IMR-90 (cell line): ENCODE results near the gene ANKFN1. TPM values are rescaled to one million over a fixed set of nuclear protein-coding genes. Genes with fewer than 3 reads are reported as not detected.

Source experiments
- ATAC-seq: fragments of 200-7000 bp; cut with Tn5 transposase; 2 replicates; pipeline ENCODE4 v1.9.1; 2020; ENCODE audit warnings: low read depth, mild to moderate bottlenecking, moderate library complexity
- BruUV-seq: library from RNA; stranded (reverse); fragments of 400-500 nt; replicated peaks from 2 replicates; lab custom pipeline; 2021; lab: Mats Ljungman, UMichigan
- CTCF ChIA-PET: fragments of 300-600 bp; formaldehyde crosslinking; extraction: SDS; loops from one replicate; lab custom pipeline; 2021; ENCODE audit warnings: antibody characterized with exemption; lab: Yijun Ruan, JAX
- POLR2A ChIA-PET: fragments of 300-600 bp; sonication (Branson Sonifier 250); formaldehyde crosslinking; loops from one replicate; lab custom pipeline; 2022; ENCODE audit warnings: antibody characterized with exemption; ENCODE audit not compliant: unreplicated experiment; lab: Charles Lee
- DNase-seq: peaks from one replicate; pipeline ENCODE4 v3.0.0; 2013
- H2AFZ ChIP-seq: replicated peaks from 2 replicates; pipeline ENCODE3; 2013; ENCODE audit warnings: low read length, mild to moderate bottlenecking; ENCODE audit not compliant: poor library complexity
- H2AK5ac ChIP-seq: 2 replicates; pipeline ENCODE4 v1.6.1; 2013; ENCODE audit warnings: low read depth, low read length, inconsistent platforms
- H2AK9ac ChIP-seq: replicated peaks from 2 replicates; pipeline ENCODE3; 2013; ENCODE audit warnings: mild to moderate bottlenecking, low read depth, low read length, moderate library complexity; ENCODE audit not compliant: poor library complexity
- H2BK120ac ChIP-seq: 2 replicates; pipeline ENCODE4 v1.6.1; 2013; ENCODE audit warnings: low read depth, low read length, inconsistent platforms
- H2BK15ac ChIP-seq: 3 replicates; pipeline ENCODE4 v1.6.1; 2013; ENCODE audit warnings: low read depth, low read length, inconsistent platforms
- H2BK20ac ChIP-seq: 2 replicates; pipeline ENCODE4 v1.6.1; 2013; ENCODE audit warnings: low read depth, mild to moderate bottlenecking, inconsistent platforms, low read length, moderate library complexity
- H2BK5ac ChIP-seq: 2 replicates; pipeline ENCODE4 v1.6.1; 2013; ENCODE audit warnings: mild to moderate bottlenecking, low read depth, low read length, inconsistent platforms; ENCODE audit not compliant: poor library complexity, severe bottlenecking
- H3K14ac ChIP-seq: replicated peaks from 2 replicates; pipeline ENCODE4 v1.6.1; 2013; ENCODE audit warnings: low read depth, low read length, inconsistent platforms
- H3K18ac ChIP-seq: 2 replicates; pipeline ENCODE4 v1.6.1; 2013; ENCODE audit warnings: low read depth, low read length, control low read depth
- H3K23ac ChIP-seq: 2 replicates; pipeline ENCODE4 v1.6.1; 2013; ENCODE audit warnings: low read depth, low read length, inconsistent platforms
- H3K27ac ChIP-seq: 2 replicates; pipeline ENCODE4 v1.5.1; 2013; ENCODE audit warnings: mild to moderate bottlenecking, control low read depth, low read length; ENCODE audit not compliant: insufficient read depth
- H3K27me3 ChIP-seq: 2 replicates; pipeline ENCODE4 v1.6.1; 2013; ENCODE audit warnings: low read length; ENCODE audit not compliant: control insufficient read depth, insufficient read depth
- H3K36me3 ChIP-seq: 2 replicates; pipeline ENCODE4 v1.6.1; 2013; ENCODE audit warnings: low read length, mixed read lengths; ENCODE audit not compliant: control insufficient read depth, insufficient read depth
- H3K4ac ChIP-seq: 2 replicates; pipeline ENCODE4 v1.6.1; 2013; ENCODE audit warnings: low read depth, low read length, inconsistent platforms
- H3K4me1 ChIP-seq: 2 replicates; pipeline ENCODE4 v1.6.1; 2013; ENCODE audit warnings: low read length, mixed read lengths; ENCODE audit not compliant: control insufficient read depth, insufficient read depth
- H3K4me2 ChIP-seq: 2 replicates; pipeline ENCODE4 v1.6.1; 2013; ENCODE audit warnings: low read depth, mild to moderate bottlenecking, control low read depth, low read length, moderate library complexity
- H3K4me3 ChIP-seq: 2 replicates; pipeline ENCODE4 v1.5.1; 2013; ENCODE audit warnings: low read depth, mild to moderate bottlenecking, control low read depth, low read length, moderate library complexity; ENCODE audit not compliant: insufficient read depth
- H3K56ac ChIP-seq: 2 replicates; pipeline ENCODE4 v1.6.1; 2013; ENCODE audit warnings: low read length, inconsistent platforms; ENCODE audit not compliant: insufficient read depth; ENCODE audit errors: extremely low read depth
- H3K79me1 ChIP-seq, 2 experiments: 2 replicates each; pipeline ENCODE4 v1.6.1; 2013; ENCODE audit warnings: low read length in 2 of 2, inconsistent platforms in 1 of 2, low read depth in 1 of 2
- H3K9ac ChIP-seq: 2 replicates; pipeline ENCODE4 v1.6.1; 2013; ENCODE audit warnings: low read depth, low read length, control low read depth
- H3K9me1 ChIP-seq: 2 replicates; pipeline ENCODE4 v1.6.1; 2013; ENCODE audit warnings: low read length, inconsistent platforms; ENCODE audit not compliant: insufficient read depth
- H3K9me3 ChIP-seq: 2 replicates; pipeline ENCODE4 v1.6.1; 2013; ENCODE audit warnings: low read length; ENCODE audit not compliant: control insufficient read depth, insufficient read depth
- H4K20me1 ChIP-seq: 2 replicates; pipeline ENCODE4 v1.6.1; 2013; ENCODE audit warnings: low read length, inconsistent platforms; ENCODE audit not compliant: insufficient read depth
- H4K5ac ChIP-seq: 2 replicates; pipeline ENCODE4 v1.6.1; 2013; ENCODE audit warnings: mild to moderate bottlenecking, low read depth, low read length, control low read depth
- H4K8ac ChIP-seq, 2 experiments: 2 replicates each; pipeline ENCODE4 v1.6.1; 2013; ENCODE audit warnings: low read depth in 2 of 2, low read length in 2 of 2, control low read depth in 1 of 2, inconsistent platforms in 1 of 2
- H4K91ac ChIP-seq: 2 replicates; pipeline ENCODE4 v1.6.1; 2013; ENCODE audit warnings: low read depth, low read length, inconsistent platforms; ENCODE audit not compliant: insufficient read depth
- CHD1 ChIP-seq: IDR thresholded peaks from 2 replicates; pipeline ENCODE4 v1.6.1; 2012; ENCODE audit warnings: low read depth, low read length, improper control_type of control experiment
- MAFK ChIP-seq: IDR thresholded peaks from 2 replicates; pipeline ENCODE4 v1.6.1; 2012; ENCODE audit warnings: low read depth, low read length, improper control_type of control experiment
- MXI1 ChIP-seq: IDR thresholded peaks from 2 replicates; pipeline ENCODE4 v1.6.1; 2012; ENCODE audit warnings: low read depth, mild to moderate bottlenecking, low read length, moderate library complexity, borderline replicate concordance
- RAD21 ChIP-seq: IDR thresholded peaks from 2 replicates; pipeline ENCODE4 v1.6.1; 2012; ENCODE audit warnings: low read length, improper control_type of control experiment
- RCOR1 ChIP-seq: IDR thresholded peaks from 2 replicates; pipeline ENCODE4 v1.6.1; 2012; ENCODE audit warnings: mild to moderate bottlenecking, low read length, improper control_type of control experiment; ENCODE audit not compliant: insufficient replicate concordance
- dilution Hi-C: fragments of 300-500 bp; cut with HindIII; formaldehyde crosslinking; loops from one replicate; pipeline ENCODE4 v1.14.3; 2018; ENCODE audit warnings: low sequenced_read_pairs; ENCODE audit not compliant: unreplicated experiment
- in situ Hi-C: fragments of 300-500 bp; cut with MboI; formaldehyde crosslinking; loops from 3 replicates; pipeline ENCODE4 v1.14.3; 2019; ENCODE audit warnings: low sequenced_read_pairs, inconsistent platforms, mixed read lengths
- intact Hi-C: fragments of 100-400 bp; cut with micrococcal nuclease; formaldehyde crosslinking; loops from 2 replicates; pipeline ENCODE4 v1.10.0; 2022
- polyA plus RNA-seq, 3 experiments: library from polyadenylated mRNA; depleted of rRNA; stranded (reverse); fragments of >200 nt; gene quantifications; 2 replicates each; pipeline ENCODE4 v1.2.3, GENCODE V29; 2012; ENCODE audit warnings: low replicate concordance in 1 of 3
- total RNA-seq: library from RNA; depleted of rRNA; stranded (reverse); fragments of >200 nt; gene quantifications from 2 replicates; pipeline ENCODE4 v1.2.3, GENCODE V29; 2012

ANKFN1 gene
- total and polyA plus RNA-seq, 2 of the 4 experiments (the other 2 are of a cell fraction), result not detected

- in situ Hi-C loops (no loop called here), intact Hi-C loops (no loop called here), dilution Hi-C loops (no loop called here)
- Histone ChIP-seq H3K23ac (no peak overlapping the region), H3K4me2 (no peak overlapping the region), H3K4ac (no peak overlapping the region), H2BK15ac (no peak overlapping the region), H3K9me3 (no peaks in the 10 kb centered on the region), H2BK20ac (no peak overlapping the region), H3K4me3 (no peak overlapping the region), H3K14ac (no peak overlapping the region), H2BK5ac (no peak overlapping the region), H4K5ac (no peak overlapping the region), H3K56ac (no peak overlapping the region), H4K20me1 (no peaks in the 10 kb centered on the region), H3K27ac (no peak overlapping the region), H3K36me3 (no peaks in the 10 kb centered on the region), H4K91ac (no peak overlapping the region), H2AFZ (no peak overlapping the region), H2AK9ac (no peak overlapping the region), H3K9me1 (no peaks in the 10 kb centered on the region), H3K9ac (no peak overlapping the region), H3K4me1 (no peaks in the 10 kb centered on the region), H2BK120ac (no peak overlapping the region), H4K8ac (no peak overlapping the region), H3K18ac (no peak overlapping the region), H3K27me3 (no peaks in the 10 kb centered on the region), H2AK5ac (no peak overlapping the region), H3K79me1 (no peaks in the 10 kb centered on the region)
- POLR2A ChIA-PET, result no interaction called here
- no TSS peak for BruUV-seq
- ATAC-seq, result no peak
- DNase-seq, result no peak
- CTCF ChIA-PET, result interaction anchor here (1.4 kb wide), 1 partner anchor 13 kb away, joined by 6 read pairs; no protein-coding TSS in a partner anchor
- TF ChIP-seq MAFK (no peak), CHD1 (no peak), RAD21 (no peak), RCOR1 (no peak), MXI1 (no peak)
Observed at GRCh38 chr17:56486732-56487131, 333.5 kb downstream of the ANKFN1 start.
